SK-N-SH treated with all-trans-retinoic acid at 6 μM for 48 hours (cell line): ENCODE data around the gene FAM8A1.

Experiments
- ATAC-seq: fragments of 200-7000 bp; cut with Tn5 transposase; 3 replicates; pipeline ENCODE4 v1.9.1; 2020; ENCODE audit warnings: mild to moderate bottlenecking, moderate library complexity
- ARNTL ChIP-seq: fragments of 450-650 bp; formaldehyde crosslinking; IDR thresholded peaks from 2 replicates; pipeline ENCODE4 v1.5.0; 2020; ENCODE audit warnings: low read depth, mild to moderate bottlenecking, moderate library complexity, borderline replicate concordance
- BACH2 ChIP-seq: fragments of 250-450 bp; sonication (Bioruptor Pico); IDR thresholded peaks from 2 replicates; pipeline ENCODE4 v1.9.0; 2021; ENCODE audit warnings: mild to moderate bottlenecking, borderline replicate concordance
- CREB5 ChIP-seq: fragments of 250-450 bp; sonication (Bioruptor Pico); IDR thresholded peaks from 2 replicates; pipeline ENCODE4 v1.5.1; 2020; ENCODE audit warnings: low read depth, mild to moderate bottlenecking, moderate library complexity
- CSDC2 ChIP-seq: fragments of 250-450 bp; sonication (Bioruptor Pico); IDR thresholded peaks from 2 replicates; pipeline ENCODE4 v1.5.0; 2020; ENCODE audit warnings: mild to moderate bottlenecking, moderate library complexity
- CSRNP3 ChIP-seq: fragments of 250-450 bp; sonication (Bioruptor Pico); IDR thresholded peaks from 2 replicates; pipeline ENCODE4 v1.5.1; 2021; ENCODE audit warnings: mild to moderate bottlenecking, moderate library complexity
- ESRRG ChIP-seq: fragments of 250-450 bp; sonication (Bioruptor Pico); IDR thresholded peaks from 2 replicates; pipeline ENCODE4 v1.6.1; 2021; ENCODE audit warnings: mild to moderate bottlenecking
- GLIS3 ChIP-seq: fragments of 250-450 bp; sonication (Bioruptor Pico); IDR thresholded peaks from 2 replicates; pipeline ENCODE4 v1.5.0; 2020; ENCODE audit warnings: mild to moderate bottlenecking, moderate library complexity
- ISL1 ChIP-seq: fragments of 250-450 bp; sonication (Bioruptor Pico); IDR thresholded peaks from 2 replicates; pipeline ENCODE4 v2.1.2; 2022; ENCODE audit warnings: mild to moderate bottlenecking, moderate library complexity
- OSR1 ChIP-seq: fragments of 250-450 bp; sonication (Bioruptor Pico); IDR thresholded peaks from 2 replicates; pipeline ENCODE4 v1.8.0; 2022; ENCODE audit warnings: moderate library complexity, mild to moderate bottlenecking, inconsistent platforms
- PATZ1 ChIP-seq: fragments of 250-450 bp; sonication (Bioruptor Pico); IDR thresholded peaks from 2 replicates; pipeline ENCODE4 v1.8.0; 2020; ENCODE audit warnings: mild to moderate bottlenecking, moderate library complexity, borderline replicate concordance
- POU6F1 ChIP-seq: fragments of 250-450 bp; sonication (Bioruptor Pico); IDR thresholded peaks from 2 replicates; pipeline ENCODE4 v1.8.0; 2021; ENCODE audit warnings: low read depth, mild to moderate bottlenecking, moderate library complexity, borderline replicate concordance
- PPARA ChIP-seq: fragments of 250-450 bp; sonication (Bioruptor Pico); IDR thresholded peaks from 2 replicates; pipeline ENCODE4 v1.5.0; 2020; ENCODE audit warnings: mild to moderate bottlenecking, borderline replicate concordance
- RARB ChIP-seq: fragments of 250-450 bp; sonication (Bioruptor Pico); IDR thresholded peaks from 2 replicates; pipeline ENCODE4 v1.8.0; 2021; ENCODE audit warnings: mild to moderate bottlenecking, moderate library complexity
- SNAI2 ChIP-seq: fragments of 250-450 bp; sonication (Bioruptor Pico); IDR thresholded peaks from 2 replicates; pipeline ENCODE4 v1.5.0; 2020; ENCODE audit warnings: mild to moderate bottlenecking, moderate library complexity
- TCF4 ChIP-seq: fragments of 250-450 bp; sonication (Bioruptor Pico); IDR thresholded peaks from 2 replicates; pipeline ENCODE4 v1.8.0; 2021; ENCODE audit warnings: mild to moderate bottlenecking, moderate library complexity, borderline replicate concordance
- TOX ChIP-seq: fragments of 250-450 bp; sonication (Bioruptor Pico); IDR thresholded peaks from 2 replicates; pipeline ENCODE4 v1.8.0; 2021; ENCODE audit warnings: mild to moderate bottlenecking, moderate library complexity, borderline replicate concordance
- TSHZ2 ChIP-seq: fragments of 250-450 bp; sonication (Bioruptor Pico); IDR thresholded peaks from 2 replicates; pipeline ENCODE4 v1.5.0; 2020; ENCODE audit warnings: mild to moderate bottlenecking, moderate library complexity
- ZC3H10 ChIP-seq: fragments of 250-450 bp; sonication (Bioruptor Pico); IDR thresholded peaks from 2 replicates; pipeline ENCODE4 v1.5.1; 2021; ENCODE audit warnings: mild to moderate bottlenecking, moderate library complexity
- ZFP3 ChIP-seq: fragments of 250-450 bp; sonication (Bioruptor Pico); IDR thresholded peaks from 2 replicates; pipeline ENCODE4 v1.5.0; 2020; ENCODE audit warnings: mild to moderate bottlenecking, moderate library complexity
- ZFP30 ChIP-seq: fragments of 450-650 bp; formaldehyde crosslinking; IDR thresholded peaks from 2 replicates; pipeline ENCODE4 v1.5.0; 2022; ENCODE audit warnings: mild to moderate bottlenecking, moderate library complexity
- ZNF70 ChIP-seq: fragments of 450-650 bp; formaldehyde crosslinking; IDR thresholded peaks from 2 replicates; pipeline ENCODE4 v1.5.0; 2020; ENCODE audit warnings: mild to moderate bottlenecking, moderate library complexity
- ZNF8 ChIP-seq: fragments of 450-650 bp; formaldehyde crosslinking; IDR thresholded peaks from 2 replicates; pipeline ENCODE4 v1.5.0; 2020; ENCODE audit warnings: mild to moderate bottlenecking, moderate library complexity

FAM8A1 gene

GRCh38 chr6:17633465-17634188, 33.5 kb downstream of the FAM8A1 start:
- ATAC-seq: no peak
- TF ChIP-seq RARB (CRISPR knock-in tag) (no peak), PATZ1 (CRISPR knock-in tag) (no peak), CSDC2 (no peak), CREB5 (CRISPR knock-in tag) (no peak), TOX (CRISPR knock-in tag) (no peak), ZNF8 (CRISPR knock-in tag) (no peak), ZFP3 (no peak), ZNF70 (CRISPR knock-in tag) (no peak), ZFP30 (CRISPR knock-in tag) (no peak), CSRNP3 (CRISPR knock-in tag) (no peak), SNAI2 (no peak), PPARA (CRISPR knock-in tag) (no peak), ZC3H10 (CRISPR knock-in tag) (no peak), ESRRG (CRISPR knock-in tag) (no peak), ARNTL (CRISPR knock-in tag) (no peak), ISL1 (no peak), POU6F1 (CRISPR knock-in tag) (no peak), TSHZ2 (no peak), GLIS3 (CRISPR knock-in tag) (no peak)

GRCh38 chr6:17635568-17635967, 35.5 kb downstream of the FAM8A1 start:
- no peak for ATAC-seq
- TF ChIP-seq POU6F1 (CRISPR knock-in tag) (no peak), ZFP3 (no peak), BACH2 (CRISPR knock-in tag) (no peak), GLIS3 (CRISPR knock-in tag) (no peak), RARB (CRISPR knock-in tag) (no peak), PPARA (CRISPR knock-in tag) (no peak), PATZ1 (CRISPR knock-in tag) (no peak), ZNF8 (CRISPR knock-in tag) (no peak), ZFP30 (CRISPR knock-in tag) (no peak), ARNTL (CRISPR knock-in tag) (no peak), OSR1 (no peak), TCF4 (no peak), TOX (CRISPR knock-in tag) (no peak), ZC3H10 (CRISPR knock-in tag) (no peak), ISL1 (no peak), CREB5 (CRISPR knock-in tag) (no peak), CSRNP3 (CRISPR knock-in tag) (no peak), CSDC2 (no peak), ESRRG (CRISPR knock-in tag) (no peak)
